GM18858 (cell line): Measurements from ENCODE around the gene ELN.
A peak's percentile ranks its signal among the peaks of the same experiment; 100 is the strongest.
"Not testable (repeated sequence)": the region's sequence is repeated elsewhere in the genome, so short reads cannot be mapped to it uniquely, and the experiment has no call there.

Experiments
- ATAC-seq: cut with Tn5 transposase; IDR thresholded peaks from one replicate; pipeline ENCODE4 v1.9.1; 2021; ENCODE audit not compliant: unreplicated experiment

The ELN gene

GRCh38 chr7:74000489-74001149 is 27.4 kb upstream of the ELN start:
- ATAC-seq, result no peak

DNA sequence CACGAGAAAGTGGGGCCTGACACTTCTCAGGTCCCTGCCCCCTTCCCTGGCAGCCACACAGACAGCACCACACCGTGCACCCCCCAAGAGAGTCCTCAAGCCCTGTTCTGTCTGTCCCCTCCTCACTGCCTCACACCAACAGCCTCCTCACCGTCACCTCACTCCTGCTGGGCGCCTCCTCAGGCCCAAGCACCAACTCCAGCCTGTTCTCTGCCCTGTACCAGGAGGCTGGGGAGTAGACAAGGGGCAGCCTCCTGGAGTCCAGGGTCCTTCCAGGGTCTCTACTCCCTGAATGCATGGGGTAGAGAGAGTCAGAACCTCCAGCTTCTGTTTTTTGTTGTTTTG is 26.9 kb upstream of the ELN start:
- no peak for ATAC-seq

GRCh38 chr7:74002474-74003017 is 25.4 kb upstream of the ELN start:
- ATAC-seq, result no peak

DNA sequence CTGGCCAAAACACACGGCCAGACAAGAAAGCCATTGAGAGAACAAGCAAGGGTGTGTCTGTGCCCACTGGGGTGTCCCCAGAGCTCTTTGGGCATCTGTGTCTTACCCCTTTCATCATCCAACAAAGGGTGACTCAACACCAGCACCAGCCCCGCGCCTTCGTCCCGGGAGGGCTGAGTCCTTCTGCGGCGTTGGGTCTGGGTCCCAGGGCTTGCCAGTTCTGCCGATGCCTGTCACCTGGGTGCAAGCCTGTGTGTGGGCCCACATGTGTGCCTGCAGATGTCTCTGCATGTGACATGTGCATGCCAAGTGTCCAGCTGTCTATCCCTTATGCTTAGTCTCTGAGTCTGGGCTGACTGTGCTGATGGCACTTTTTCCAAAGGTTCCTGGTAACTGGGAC is 24.4 kb upstream of the ELN start:
- no peak for ATAC-seq

GRCh38 chr7:74006032-74006431 is 21.9 kb upstream of the ELN start:
- no peak for ATAC-seq

DNA sequence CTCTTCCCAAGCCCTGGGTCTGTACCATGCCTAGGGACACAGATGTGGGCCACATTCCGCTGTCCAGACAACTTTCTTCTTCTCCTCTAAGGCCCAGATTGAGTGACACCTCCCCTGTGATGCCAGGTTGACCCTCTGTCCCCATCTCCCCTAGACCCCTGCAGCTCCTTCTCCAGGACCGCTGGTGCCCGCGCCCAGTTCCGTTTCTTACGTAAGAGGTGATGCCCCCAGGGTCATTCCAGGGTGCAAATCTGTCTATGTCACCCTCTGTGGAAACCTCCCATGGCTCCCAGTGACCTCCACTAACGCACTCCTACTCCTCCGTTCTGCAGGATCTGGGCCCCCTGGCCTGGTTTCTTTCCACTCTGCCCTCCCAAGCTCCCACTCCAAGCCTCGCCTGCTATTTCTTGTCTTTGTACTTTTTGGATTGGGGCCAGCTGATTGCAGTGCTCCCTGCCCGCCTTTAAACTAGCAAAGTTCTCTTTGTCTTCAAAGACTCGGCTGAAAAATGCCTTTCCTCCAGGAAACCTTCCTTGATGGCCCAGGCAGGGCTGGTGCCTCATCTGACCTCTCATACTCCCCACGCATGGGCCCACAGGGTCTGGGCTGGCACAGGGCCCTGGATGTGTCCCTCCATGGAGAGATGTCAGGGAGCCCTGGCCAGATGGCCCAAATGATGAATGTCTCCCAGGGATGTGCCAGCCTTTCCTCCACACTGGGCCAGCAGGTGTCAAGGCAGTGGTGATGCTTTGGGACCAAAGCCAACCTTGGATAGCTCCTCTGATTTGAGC is 21.3 kb upstream of the ELN start:
- ATAC-seq, result no peak

DNA sequence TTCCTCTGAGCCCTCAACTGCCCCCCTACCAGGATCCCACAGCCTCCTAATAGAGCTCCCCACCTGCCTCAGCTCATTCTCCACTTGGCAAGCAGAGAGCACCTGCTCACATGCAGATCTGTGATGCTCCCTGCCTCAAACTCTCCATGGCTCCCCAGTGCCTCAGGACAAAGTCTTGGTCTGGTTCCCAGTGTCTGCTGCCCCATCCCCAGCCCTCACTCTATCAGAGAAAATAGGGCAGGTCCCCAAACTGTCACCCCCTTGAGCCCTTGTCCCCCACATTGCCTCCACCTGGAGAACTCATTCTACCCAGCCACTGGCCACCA is 20.8 kb upstream of the ELN start:
- ATAC-seq, result no peak

DNA sequence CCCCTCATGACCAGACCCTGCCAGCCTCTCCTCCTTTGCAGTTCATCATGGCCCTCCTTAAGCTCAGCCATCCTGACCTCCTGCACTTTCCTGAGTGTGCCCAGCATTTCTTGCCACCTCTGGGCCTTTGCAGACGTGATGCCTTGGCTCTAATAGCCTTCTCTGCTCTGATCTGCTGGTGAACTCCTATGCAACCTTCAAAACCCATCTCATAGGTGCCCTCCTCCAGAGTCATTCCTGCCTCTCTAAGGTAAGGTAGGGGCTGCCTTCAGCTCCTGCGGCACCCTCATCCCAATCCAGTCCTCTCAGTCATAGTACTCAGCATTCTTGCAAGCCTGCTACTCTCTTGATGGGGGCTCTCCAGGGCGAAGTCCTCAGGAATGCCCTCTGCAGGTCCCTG is 19.3 kb upstream of the ELN start:
- ATAC-seq, result no peak

DNA sequence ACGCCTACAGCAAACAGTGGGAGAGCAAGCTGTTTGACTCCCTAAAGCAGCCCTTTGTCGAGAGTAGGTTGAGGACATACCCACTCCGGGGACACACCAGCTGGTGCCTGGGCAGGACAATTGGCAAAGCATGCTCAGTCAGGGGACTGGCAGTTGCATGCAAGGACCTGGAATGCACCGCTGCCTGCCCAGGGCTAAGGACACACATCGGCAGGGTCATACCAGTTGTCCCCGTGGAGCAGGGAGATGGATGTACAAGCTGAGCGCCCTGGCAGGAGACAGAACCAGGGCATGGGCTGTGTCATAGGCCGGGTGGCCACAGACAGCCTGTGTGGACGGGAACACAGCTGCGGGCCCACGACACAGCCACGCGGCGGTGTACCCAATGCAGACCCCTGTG is 18.3 kb upstream of the ELN start:
- ATAC-seq, result no peak

DNA sequence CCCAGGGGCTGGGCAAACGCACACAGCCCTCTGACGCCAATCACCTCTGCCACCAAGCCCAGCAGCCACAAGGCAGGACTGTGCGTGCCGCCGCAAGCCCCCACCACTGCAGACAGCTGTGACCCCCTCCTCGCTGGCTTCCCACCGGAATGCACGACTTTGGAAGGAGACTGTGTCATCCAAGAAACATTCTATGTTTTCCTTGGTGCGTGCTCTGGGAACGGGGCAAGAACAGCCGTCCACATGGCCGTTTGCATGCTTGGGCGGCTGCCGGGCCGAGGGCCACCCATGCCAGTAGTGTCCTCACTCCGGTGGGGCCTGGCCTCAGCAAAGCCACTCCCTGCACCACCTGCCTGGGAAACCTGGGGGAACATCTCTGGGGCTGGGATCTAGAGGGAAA is 17.6 kb upstream of the ELN start:
- ATAC-seq, result no peak

GRCh38 chr7:74011421-74011820 is 16.6 kb upstream of the ELN start:
- not testable (repeated sequence) for ATAC-seq

DNA sequence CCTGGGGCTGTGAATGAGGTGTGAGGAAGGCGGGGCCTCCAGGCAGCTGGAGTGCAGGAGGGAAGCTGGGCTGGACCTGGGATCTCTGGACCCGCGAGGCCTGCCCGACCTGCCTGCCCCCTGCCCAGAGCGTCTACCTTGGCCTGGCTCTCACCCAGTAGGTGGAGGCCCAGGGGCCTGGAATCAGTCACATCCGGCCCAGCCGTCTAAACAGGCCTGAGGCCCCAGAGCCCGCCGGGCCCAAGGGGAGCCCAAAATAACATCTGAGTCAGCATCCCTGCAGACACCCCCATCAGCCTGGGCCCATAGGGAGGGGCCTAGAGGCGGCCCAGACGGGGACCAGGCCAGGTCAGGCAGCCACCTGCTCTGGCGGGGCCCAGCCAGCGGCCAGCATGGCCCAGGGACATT is 15.1 kb upstream of the ELN start:
- peak; percentile 97 for ATAC-seq

DNA sequence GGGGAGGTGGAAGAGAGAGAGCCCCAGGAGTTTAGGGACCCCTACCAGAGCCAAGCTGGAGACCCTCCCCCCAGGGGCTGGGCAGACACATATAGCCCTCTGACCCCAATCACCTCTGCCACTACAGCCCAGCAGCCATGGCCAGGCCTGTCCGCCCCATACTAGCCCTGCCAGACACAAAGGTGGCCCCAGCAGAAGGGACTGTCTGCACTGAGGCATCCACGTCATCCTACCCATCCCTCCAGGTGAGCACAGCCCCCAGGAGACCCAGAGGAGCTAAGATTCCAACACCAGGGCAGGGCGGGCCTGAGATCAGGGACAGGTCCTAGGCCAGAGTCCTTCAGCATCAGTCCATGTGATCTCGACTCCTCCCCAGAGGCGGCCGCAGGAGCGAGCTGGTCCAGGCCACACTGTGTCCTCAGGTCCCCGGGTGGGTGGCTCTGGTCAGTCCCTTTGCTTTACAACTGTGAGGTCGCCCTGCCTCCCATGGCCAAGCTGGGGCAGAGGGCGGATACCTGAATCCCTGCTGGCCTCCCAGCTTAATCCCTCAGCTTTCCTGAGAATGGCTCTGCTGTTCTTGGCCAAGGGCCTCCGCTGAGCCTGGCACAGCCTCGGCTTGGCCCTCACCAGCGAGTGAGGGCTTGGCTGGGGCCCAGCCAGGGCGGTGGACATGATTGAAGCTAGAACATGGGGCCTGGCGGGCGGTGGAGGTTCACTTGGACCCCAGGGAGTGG is 14.3 kb upstream of the ELN start:
- ATAC-seq, result no peak

DNA sequence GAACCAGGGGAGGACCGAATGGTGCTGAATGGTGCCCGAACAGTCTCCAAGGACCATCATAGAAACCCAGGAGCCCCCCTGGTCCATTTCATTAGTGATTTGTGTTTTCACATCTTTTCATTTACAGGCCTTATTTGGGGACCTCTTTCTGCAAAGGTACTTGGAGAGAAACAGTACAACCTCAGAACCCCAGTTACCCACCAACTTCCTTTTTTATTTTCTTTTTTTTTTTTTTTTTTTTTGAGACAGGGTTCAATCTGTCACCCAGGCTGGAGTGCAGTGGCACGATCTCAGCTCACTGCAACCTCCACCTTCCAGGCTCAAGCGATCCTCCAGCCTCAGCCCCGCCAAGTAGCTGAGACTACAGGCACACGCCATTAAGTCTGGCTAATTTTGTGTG is 13.0 kb upstream of the ELN start:
- no peak for ATAC-seq

GRCh38 chr7:74015670-74016069 is 12.3 kb upstream of the ELN start:
- no peak for ATAC-seq

- ATAC-seq, result no peak
These were observed 10.8 kb upstream of the ELN start for GRCh38 chr7:74017125-74017524.

GRCh38 chr7:74018246-74018895 is 9.6 kb upstream of the ELN start:
- ATAC-seq, result no peak

- no peak for ATAC-seq
These were observed 8.8 kb upstream of the ELN start for GRCh38 chr7:74019149-74019548.

DNA sequence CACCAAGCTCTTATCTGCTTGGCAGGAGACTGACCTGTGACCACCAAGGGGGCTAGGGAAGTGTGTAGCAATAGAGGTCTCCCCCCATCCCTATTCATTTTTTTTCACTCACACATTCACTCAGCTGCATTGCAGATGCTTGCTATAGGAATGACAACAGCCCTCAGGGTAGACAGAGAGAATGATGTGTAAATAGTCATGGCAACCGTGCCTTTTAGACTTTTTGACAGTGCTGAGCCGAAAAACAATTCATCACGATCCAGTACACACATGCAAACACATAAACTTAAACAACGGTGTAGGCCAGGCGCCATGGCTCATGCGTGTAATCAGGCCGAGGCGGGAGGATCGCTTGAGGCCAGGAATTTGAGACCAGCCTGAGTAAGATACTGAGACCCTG is 7.6 kb upstream of the ELN start:
- ATAC-seq, result no peak

GRCh38 chr7:74021546-74022320 is 6.2 kb upstream of the ELN start:
- no peak for ATAC-seq

GRCh38 chr7:74022507-74022906 is 5.5 kb upstream of the ELN start:
- ATAC-seq, result no peak
